Erythroblast (primary cell): ENCODE data around the gene CHRNA4.

Source experiments
- GATA1 ChIP-seq: IDR thresholded peaks from 2 replicates; pipeline ENCODE4 v1.6.1; 2011; ENCODE audit warnings: low read depth, mild to moderate bottlenecking, control low read depth, low read length, moderate library complexity
- POLR2A ChIP-seq: IDR thresholded peaks from 2 replicates; pipeline ENCODE4 v1.6.1; 2011; ENCODE audit warnings: mild to moderate bottlenecking, low read length

DNA sequence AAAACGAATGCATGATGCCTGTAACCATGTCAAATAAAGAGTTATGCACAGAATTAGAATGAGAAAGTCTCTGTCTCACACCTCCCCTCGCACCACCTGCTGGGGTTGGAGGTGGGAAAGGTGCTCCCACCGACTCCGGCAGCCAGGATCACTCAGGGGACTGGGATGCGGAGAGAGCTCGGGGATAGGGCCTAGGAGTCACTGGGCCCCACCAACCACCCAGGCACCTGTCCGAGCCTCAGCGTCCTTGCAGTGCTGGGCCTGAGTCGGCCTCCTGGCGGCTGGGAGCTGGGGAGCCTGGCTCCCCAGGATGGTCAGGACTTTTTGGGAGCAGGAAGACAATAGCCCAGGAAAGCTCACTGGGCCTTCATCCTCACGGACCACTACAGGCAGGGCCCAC lies 22.4 kb upstream of the CHRNA4 start:
- TF ChIP-seq POLR2A (no peak), GATA1 (no peak)
